LNCAP (cell line): ENCODE results near the gene GPR37L1.

Experiments used
- CTCF ChIP-seq: fragments of 450-650 bp; IDR thresholded peaks from 2 replicates; pipeline ENCODE4 v1.5.1; 2017; ENCODE audit warnings: mild to moderate bottlenecking

Gene GPR37L1

GRCh38 chr1:202149566-202149965 lies 26.8 kb downstream of the GPR37L1 start:
- TF ChIP-seq CTCF = no peak

GRCh38 chr1:202150187-202150586 lies 27.5 kb downstream of the GPR37L1 start:
- TF ChIP-seq CTCF = no peak

- no peak for TF ChIP-seq CTCF
These were observed 27.9 kb downstream of the GPR37L1 start for GRCh38 chr1:202150602-202151001.

DNA sequence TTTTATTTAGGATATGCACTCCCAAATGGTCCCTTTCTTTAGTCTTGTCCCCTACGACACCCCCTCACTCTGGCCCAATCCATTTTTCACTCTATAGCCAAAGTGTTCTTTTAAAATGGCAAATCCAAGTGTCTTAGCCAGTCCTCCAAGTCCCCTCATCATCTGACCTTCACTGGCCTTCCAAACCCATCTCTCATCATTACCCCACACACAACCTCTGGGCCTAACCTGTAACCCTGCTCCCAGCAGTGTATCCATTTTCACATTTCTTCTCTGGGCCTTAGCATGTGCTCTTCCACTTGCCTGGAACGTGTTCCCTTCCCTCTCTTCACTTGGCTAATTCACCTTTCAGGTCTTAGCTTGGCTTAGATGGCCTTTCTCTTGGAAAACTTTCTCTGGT lies 28.3 kb downstream of the GPR37L1 start:
- TF ChIP-seq CTCF = no peak

DNA sequence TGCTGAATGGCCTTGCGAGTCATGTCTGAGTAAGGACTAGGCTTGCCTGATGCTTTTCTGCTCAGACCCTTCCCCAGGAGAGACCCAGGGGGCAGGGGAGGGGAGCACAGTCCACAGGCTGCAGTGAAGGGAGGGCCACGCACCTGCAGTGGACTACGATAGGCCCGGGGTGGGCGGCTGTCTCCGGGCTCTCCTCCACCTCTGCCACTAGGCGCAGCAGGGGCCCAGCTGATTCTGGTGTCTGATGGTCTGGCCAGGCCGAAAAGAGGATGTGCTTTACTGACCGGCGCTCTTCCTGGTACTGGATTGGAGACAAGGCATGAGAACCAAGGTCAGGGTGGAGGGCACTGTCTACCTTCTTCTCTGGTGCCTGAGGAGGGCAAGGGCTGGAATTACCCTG lies 29.7 kb downstream of the GPR37L1 start:
- TF ChIP-seq CTCF = no peak

GRCh38 chr1:202153284-202153683 lies 30.6 kb downstream of the GPR37L1 start:
- TF ChIP-seq CTCF = no peak

DNA sequence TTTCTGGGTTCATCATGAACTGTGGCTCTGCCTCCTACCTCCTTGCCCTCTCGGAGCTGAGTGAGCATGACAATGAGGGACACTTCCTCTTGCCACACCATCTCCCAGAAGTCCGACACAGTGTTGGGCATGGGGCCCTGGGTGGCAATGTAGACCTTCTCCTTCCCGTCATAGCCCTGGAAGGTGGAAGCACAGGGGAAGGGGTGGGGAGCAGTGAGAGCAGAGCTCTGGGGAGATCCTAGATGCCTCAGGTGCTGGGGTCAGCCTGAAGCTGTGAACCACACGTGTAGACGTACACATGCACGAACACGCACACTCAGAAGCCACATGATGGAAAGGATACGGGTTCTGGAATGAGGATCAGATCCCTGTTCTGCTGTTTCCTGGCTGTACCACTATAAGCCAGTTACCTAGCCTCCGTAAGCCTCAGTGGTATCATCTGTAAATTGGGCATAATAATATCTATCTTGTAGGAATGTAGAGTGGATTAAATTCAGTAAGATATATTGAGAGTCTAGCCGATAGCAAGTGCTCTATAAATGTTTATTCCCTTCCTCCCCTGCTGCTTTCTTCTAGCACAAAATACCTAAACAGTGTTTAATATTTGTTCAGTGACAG lies 31.5 kb downstream of the GPR37L1 start:
- no peak for TF ChIP-seq CTCF
